ENCODE results near the gene FTO. TPM values are rescaled to one million over a fixed set of nuclear protein-coding genes. Genes with fewer than 3 reads are reported as not detected.

The FTO gene
- total and polyA plus RNA-seq, 2 of the 13 experiments (the other 11 are each of a cell fraction or from before 2014, with no cell fraction given) = 41.6 to 55.8 TPM

DNA sequence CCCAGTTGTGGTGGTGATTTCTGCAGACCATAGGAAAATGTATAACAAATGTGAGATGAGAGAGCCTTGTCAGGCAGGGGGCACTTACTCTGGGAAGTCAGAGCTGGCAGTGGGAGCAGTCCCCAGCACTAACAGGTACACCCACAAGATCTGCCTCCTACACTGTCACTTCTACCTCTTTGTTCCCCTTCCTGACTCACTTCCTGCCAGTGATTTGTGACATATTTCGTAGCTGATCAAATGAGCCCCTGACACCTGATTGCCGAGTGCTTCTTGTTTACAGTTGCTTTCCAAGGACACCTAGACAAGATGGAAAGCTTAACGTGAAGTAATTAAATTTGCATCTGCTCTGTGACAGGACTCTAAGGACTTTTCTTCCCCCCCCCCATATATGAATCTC, 40.5 kb downstream of the FTO start (continued):
- TF ChIP-seq JUND (CRISPR knock-in tag; IDR thresholded peaks at IDR 0.05) = peak; percentile 57; the same call in 1 of the 2 replicates
- TF ChIP-seq FOXO1 (CRISPR knock-in tag; IDR thresholded peaks at IDR 0.05) = peak; percentile 49; the same call in 1 of the 2 replicates
- TF ChIP-seq, protein P1, sequence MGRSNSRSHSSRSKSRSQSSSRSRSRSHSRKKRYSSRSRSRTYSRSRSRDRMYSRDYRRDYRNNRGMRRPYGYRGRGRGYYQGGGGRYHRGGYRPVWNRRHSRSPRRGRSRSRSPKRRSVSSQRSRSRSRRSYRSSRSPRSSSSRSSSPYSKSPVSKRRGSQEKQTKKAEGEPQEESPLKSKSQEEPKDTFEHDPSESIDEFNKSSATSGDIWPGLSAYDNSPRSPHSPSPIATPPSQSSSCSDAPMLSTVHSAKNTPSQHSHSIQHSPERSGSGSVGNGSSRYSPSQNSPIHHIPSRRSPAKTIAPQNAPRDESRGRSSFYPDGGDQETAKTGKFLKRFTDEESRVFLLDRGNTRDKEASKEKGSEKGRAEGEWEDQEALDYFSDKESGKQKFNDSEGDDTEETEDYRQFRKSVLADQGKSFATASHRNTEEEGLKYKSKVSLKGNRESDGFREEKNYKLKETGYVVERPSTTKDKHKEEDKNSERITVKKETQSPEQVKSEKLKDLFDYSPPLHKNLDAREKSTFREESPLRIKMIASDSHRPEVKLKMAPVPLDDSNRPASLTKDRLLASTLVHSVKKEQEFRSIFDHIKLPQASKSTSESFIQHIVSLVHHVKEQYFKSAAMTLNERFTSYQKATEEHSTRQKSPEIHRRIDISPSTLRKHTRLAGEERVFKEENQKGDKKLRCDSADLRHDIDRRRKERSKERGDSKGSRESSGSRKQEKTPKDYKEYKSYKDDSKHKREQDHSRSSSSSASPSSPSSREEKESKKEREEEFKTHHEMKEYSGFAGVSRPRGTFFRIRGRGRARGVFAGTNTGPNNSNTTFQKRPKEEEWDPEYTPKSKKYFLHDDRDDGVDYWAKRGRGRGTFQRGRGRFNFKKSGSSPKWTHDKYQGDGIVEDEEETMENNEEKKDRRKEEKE (IDR thresholded peaks at IDR 0.05) = no peak
- TF ChIP-seq GATAD2A (CRISPR knock-in tag; IDR thresholded peaks at IDR 0.05) = peak; percentile 67
- peak; percentile 54 for TF ChIP-seq MED1 (CRISPR knock-in tag; IDR thresholded peaks at IDR 0.05)
- TF ChIP-seq, protein P2, sequence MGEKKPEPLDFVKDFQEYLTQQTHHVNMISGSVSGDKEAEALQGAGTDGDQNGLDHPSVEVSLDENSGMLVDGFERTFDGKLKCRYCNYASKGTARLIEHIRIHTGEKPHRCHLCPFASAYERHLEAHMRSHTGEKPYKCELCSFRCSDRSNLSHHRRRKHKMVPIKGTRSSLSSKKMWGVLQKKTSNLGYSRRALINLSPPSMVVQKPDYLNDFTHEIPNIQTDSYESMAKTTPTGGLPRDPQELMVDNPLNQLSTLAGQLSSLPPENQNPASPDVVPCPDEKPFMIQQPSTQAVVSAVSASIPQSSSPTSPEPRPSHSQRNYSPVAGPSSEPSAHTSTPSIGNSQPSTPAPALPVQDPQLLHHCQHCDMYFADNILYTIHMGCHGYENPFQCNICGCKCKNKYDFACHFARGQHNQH (CRISPR knock-in tag; IDR thresholded peaks at IDR 0.05) = peak; percentile 54; the same call in 1 of the 2 replicates
- TF ChIP-seq, protein P3, sequence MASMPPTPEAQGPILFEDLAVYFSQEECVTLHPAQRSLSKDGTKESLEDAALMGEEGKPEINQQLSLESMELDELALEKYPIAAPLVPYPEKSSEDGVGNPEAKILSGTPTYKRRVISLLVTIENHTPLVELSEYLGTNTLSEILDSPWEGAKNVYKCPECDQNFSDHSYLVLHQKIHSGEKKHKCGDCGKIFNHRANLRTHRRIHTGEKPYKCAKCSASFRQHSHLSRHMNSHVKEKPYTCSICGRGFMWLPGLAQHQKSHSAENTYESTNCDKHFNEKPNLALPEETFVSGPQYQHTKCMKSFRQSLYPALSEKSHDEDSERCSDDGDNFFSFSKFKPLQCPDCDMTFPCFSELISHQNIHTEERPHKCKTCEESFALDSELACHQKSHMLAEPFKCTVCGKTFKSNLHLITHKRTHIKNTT (CRISPR knock-in tag; IDR thresholded peaks at IDR 0.05) = no peak
- peak; percentile 26; the same call in 1 of the 2 replicates for TF ChIP-seq MEIS2 (CRISPR knock-in tag; IDR thresholded peaks at IDR 0.05)
- peak; percentile 48; the same call in 1 of the 2 replicates for TF ChIP-seq POGZ (CRISPR knock-in tag; IDR thresholded peaks at IDR 0.05)
- TF ChIP-seq GABPB1 (CRISPR knock-in tag; IDR thresholded peaks at IDR 0.05) = peak; percentile 30; the same call in 1 of the 2 replicates
- peak; percentile 78; the same call in 1 of the 2 replicates for TF ChIP-seq SOX5 (CRISPR knock-in tag; IDR thresholded peaks at IDR 0.05; ENCODE audit: borderline replicate concordance)
- no peak for TF ChIP-seq ZNF143 (CRISPR knock-in tag; IDR thresholded peaks at IDR 0.05)
- TF ChIP-seq, protein P4, sequence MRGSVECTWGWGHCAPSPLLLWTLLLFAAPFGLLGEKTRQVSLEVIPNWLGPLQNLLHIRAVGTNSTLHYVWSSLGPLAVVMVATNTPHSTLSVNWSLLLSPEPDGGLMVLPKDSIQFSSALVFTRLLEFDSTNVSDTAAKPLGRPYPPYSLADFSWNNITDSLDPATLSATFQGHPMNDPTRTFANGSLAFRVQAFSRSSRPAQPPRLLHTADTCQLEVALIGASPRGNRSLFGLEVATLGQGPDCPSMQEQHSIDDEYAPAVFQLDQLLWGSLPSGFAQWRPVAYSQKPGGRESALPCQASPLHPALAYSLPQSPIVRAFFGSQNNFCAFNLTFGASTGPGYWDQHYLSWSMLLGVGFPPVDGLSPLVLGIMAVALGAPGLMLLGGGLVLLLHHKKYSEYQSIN (CRISPR knock-in tag; IDR thresholded peaks at IDR 0.05; ENCODE audit: borderline replicate concordance) = no peak
- 0 out of 2 replicates have a peak, but pooled peaks have one; percentile 6 for TF ChIP-seq FOXA1 (IDR thresholded peaks at IDR 0.05)
- TF ChIP-seq FOXA1 (CRISPR knock-in tag; IDR thresholded peaks at IDR 0.05) = peak; percentile 64
- TF ChIP-seq, protein P5, sequence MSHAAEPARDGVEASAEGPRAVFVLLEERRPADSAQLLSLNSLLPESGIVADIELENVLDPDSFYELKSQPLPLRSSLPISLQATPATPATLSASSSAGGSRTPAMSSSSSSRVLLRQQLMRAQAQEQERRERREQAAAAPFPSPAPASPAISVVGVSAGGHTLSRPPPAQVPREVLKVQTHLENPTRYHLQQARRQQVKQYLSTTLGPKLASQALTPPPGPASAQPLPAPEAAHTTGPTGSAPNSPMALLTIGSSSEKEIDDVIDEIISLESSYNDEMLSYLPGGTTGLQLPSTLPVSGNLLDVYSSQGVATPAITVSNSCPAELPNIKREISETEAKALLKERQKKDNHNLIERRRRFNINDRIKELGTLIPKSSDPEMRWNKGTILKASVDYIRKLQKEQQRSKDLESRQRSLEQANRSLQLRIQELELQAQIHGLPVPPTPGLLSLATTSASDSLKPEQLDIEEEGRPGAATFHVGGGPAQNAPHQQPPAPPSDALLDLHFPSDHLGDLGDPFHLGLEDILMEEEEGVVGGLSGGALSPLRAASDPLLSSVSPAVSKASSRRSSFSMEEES (CRISPR knock-in tag; IDR thresholded peaks at IDR 0.05) = peak; percentile 41; the same call in 1 of the 2 replicates
- TF ChIP-seq, protein P6, sequence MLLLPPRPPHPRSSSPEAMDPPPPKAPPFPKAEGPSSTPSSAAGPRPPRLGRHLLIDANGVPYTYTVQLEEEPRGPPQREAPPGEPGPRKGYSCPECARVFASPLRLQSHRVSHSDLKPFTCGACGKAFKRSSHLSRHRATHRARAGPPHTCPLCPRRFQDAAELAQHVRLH (CRISPR knock-in tag; IDR thresholded peaks at IDR 0.05; ENCODE audit: borderline replicate concordance, low read depth) = no peak
- peak; percentile 23; the same call in 1 of the 2 replicates for TF ChIP-seq FOSL1 (CRISPR knock-in tag; IDR thresholded peaks at IDR 0.05; ENCODE audit: borderline replicate concordance)
- TF ChIP-seq, protein P7, sequence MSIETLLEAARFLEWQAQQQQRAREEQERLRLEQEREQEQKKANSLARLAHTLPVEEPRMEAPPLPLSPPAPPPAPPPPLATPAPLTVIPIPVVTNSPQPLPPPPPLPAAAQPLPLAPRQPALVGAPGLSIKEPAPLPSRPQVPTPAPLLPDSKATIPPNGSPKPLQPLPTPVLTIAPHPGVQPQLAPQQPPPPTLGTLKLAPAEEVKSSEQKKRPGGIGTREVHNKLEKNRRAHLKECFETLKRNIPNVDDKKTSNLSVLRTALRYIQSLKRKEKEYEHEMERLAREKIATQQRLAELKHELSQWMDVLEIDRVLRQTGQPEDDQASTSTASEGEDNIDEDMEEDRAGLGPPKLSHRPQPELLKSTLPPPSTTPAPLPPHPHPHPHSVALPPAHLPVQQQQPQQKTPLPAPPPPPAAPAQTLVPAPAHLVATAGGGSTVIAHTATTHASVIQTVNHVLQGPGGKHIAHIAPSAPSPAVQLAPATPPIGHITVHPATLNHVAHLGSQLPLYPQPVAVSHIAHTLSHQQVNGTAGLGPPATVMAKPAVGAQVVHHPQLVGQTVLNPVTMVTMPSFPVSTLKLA (IDR thresholded peaks at IDR 0.05) = no peak
- peak; percentile 47 for TF ChIP-seq CREB1 (IDR thresholded peaks at IDR 0.05)
- no peak; the same call in 1 of the 2 replicates for TF ChIP-seq CREB1 (CRISPR knock-in tag; IDR thresholded peaks at IDR 0.05)
- TF ChIP-seq ZFP41 (CRISPR knock-in tag; IDR thresholded peaks at IDR 0.05; ENCODE audit: borderline replicate concordance) = no peak
